Activated CD8-positive, alpha-beta memory T cell treated with anti-CD3 and anti-CD28 coated beads, Interleukin-2, amount 50 U/mL, for 1 hour (primary cell): ENCODE data around the gene TMEM208.

Experiments
- DNase-seq: peaks from one replicate; pipeline ENCODE4 v3.0.0-alpha.2; 2020; ENCODE audit errors: extremely low read depth

Gene TMEM208

GRCh38 chr16:67252609-67253497 lies 25.9 kb downstream of the TMEM208 start:
- DNase-seq = no peak

GRCh38 chr16:67254801-67255552 lies 28.0 kb downstream of the TMEM208 start:
- no peak for DNase-seq

GRCh38 chr16:67255553-67256221 lies 28.8 kb downstream of the TMEM208 start:
- DNase-seq = no peak

GRCh38 chr16:67256701-67257230 lies 29.8 kb downstream of the TMEM208 start:
- no peak for DNase-seq

GRCh38 chr16:67257486-67258160 lies 30.7 kb downstream of the TMEM208 start:
- no peak for DNase-seq

DNA sequence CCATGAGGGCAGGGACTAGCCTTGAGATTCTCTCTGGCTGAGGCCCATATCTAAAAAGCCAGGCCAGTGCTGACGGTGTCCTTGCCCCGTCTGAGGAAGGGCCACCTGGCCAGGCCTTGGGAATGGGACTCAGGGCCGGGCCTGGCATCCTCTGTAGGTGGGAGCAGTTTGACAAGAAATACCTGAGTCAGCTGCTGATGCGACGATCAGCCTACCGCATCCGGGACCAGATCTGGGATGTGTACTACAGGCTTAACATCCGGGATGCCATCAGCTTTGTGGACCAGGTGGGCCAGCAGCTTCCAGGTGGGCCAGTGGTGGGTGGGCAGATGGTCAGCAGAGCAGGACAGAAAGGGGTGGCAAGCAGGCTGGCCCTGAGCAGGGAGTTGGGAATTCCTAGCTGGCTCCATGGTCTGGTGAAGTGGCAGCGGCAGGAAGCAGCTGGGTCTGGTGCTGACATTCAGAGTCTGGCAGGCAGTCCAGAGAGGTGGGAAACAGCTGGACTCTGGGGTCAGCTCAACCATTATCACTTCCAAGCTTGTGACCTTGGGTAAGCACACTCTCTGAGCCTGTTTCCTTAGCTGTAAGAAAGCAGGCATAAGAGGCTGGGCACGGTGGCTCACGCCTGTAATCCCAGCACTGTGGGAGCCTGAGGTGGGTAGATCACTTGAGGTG lies 31.4 kb downstream of the TMEM208 start:
- no peak for DNase-seq

- no peak for DNase-seq
Measured at GRCh38 chr16:67259705-67260104, 32.8 kb downstream of the TMEM208 start.

DNA sequence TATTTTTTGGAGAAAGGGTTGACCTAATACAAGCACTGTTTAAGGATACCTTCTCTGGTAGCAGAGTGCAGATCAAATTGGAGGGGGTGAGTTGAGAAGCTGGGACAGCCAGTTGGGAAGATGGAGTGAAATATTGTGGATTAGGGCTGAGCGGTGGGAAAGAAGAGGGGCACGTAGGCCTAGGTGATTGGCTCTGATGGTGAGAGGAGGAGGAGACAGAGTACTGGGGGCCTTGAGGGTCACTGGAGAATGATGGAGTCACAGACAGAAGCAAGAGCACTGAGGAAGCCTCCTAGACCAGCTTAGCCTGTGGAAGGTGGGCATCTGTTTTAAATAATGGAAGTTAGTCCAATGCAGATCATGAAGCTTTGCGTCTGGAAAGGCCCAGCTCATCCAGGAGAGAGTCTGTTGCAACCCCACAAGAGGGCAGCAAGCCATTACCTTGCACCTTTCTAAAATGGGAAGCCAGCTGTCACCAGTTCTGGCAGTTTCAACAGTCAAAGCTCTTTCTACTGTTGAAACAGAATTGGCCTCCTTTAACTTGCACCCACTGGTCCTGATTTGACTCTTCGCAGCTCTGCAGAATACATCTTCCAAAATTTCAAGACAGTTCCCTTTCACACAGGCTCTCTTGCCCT lies 33.6 kb downstream of the TMEM208 start:
- no peak for DNase-seq

DNA sequence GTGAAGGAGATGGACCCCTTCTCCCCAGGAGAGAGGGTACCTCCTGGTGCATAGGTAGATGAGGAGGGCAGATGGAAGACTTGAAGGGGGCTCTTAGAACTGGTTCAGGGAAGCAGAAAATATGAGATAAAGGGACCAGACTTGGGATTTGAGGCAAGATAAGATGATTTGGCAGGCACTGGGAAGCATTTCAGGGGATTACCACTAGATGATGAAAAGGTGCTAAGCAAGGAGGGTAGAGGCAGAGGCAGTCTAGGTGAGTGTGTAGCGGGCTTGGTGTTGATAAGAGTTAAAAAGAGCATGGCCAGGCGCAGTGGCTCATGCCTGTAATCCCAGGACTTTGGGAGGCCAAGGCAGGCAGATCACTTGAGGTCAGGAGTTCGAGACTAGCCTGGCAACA lies 36.3 kb downstream of the TMEM208 start:
- DNase-seq = no peak

- no peak for DNase-seq
Measured at GRCh38 chr16:67264277-67264676, 37.3 kb downstream of the TMEM208 start.

- DNase-seq = no peak
Measured at GRCh38 chr16:67264866-67265265, 37.9 kb downstream of the TMEM208 start.

- no peak for DNase-seq
Measured at GRCh38 chr16:67265834-67266233, 38.9 kb downstream of the TMEM208 start.

DNA sequence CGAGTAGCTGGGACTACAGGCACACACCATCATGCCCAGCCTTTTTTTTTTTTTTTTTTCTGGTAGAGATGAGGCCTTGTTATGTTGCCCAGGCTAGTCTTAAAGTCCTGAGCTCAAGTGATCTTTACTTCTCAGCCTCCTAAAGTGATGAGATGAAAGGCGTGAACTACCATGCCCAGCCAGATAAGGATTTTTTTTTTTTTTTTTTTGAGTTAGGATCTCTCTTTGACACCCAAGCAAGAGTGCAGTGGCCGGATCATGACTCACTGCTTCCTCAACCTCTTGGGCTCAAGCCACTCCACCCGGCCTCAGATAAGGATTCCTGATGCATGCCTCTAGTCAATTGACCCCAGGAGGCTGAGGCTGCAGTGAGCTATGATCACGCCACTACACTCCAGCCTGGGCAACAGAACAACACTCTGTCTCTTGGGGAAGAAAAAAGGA lies 41.2 kb downstream of the TMEM208 start:
- no peak for DNase-seq

DNA sequence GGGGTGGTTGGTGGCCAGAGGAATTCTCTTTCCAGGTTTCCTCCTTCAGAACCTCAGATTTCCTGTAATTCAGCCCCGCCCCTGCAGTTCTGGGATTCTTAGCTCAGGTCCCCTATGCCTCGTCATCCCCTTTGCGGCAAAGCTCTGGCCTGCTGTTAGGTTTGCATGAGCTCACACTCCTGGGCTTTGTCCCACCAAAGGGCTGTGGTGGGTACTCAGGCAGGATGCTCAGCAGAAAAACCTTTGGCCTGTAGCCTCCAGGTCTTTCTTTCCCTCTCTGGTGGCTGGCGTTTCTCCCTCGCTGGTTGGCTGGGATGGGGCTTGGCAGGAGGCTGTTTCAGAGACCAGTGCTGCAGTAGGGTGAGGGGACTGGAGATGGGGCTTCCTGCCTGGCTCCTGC lies 42.8 kb downstream of the TMEM208 start:
- DNase-seq = no peak

DNA sequence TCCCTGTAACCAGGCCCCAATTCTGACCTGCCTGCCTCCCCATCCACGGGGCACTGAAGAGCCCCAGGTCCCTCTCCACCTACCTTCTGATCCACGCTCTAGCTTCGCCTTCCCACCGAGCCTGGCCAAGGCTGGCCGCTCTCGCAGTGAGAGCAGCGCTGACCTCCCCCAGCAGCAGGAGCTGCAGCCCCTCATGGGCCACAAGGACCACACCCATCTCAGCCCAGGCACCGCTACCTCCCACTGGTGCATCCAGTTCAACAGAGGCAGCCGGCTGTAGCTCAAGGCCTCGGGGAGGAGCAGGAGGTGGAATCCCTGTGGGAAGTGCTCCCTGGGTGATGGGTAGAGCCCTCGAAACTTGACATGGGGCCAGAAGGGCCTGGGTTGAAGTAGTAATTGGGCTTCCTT lies 44.0 kb downstream of the TMEM208 start:
- no peak for DNase-seq

- no peak for DNase-seq
Measured at GRCh38 chr16:67271446-67271845, 44.5 kb downstream of the TMEM208 start.

DNA sequence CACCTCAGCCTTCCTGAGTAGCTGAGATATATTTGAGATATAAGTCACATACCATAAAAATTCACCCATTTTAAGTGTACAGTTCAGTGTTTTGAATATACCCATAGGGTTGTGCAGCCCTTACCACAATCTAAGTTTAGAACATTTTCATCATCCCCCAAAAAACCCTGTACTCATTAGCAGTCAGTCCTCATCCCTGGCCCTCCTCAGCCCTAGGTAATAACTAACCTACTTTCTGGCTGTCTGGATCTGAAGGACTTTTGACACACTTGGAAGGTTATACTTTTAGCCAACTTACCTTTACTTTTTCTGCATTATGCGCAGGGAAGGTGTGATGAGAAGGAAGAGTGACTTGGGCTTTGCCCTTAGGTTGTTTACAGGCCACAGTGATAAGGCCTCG lies 48.4 kb downstream of the TMEM208 start:
- no peak for DNase-seq

- DNase-seq = no peak
Measured at GRCh38 chr16:67277294-67277998, 50.5 kb downstream of the TMEM208 start.

DNA sequence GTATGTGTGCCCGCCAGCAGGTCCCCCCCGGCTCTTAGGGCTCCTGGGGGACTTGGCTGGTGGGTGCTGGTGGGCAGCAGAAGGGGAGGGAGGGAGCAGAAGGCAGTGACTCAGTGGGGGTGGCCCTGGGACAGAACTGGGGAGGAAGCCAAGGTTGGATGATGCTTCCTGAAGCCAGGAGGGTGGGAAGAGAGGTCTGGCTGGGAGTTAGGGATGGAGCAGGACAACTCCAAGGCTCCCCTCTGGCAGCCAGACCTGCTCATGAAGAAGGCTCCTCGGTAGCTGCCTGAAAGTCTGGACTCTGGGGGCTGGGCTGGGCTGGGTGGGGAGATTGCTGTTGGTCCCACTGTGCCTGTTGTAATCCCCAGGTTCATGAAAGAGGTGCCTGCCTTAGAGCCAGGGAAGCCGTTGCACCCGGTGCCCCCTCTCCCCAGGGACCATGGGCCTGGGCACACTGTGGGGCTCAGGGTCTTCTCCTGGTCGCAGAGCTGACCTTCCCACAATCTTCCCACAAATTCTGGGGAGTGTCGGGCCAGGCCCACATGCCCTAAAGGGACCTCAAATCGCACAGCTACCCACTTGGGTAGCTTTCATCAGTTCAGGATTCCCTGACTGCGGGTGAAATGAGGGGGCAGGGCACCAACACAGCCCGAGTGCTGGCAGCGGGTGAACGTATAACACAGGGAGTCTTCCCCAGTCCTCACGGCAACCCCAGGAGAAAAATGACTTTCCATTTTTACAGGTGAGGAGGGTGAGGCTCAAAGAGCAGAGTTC lies 51.3 kb downstream of the TMEM208 start:
- no peak for DNase-seq
